ENCODE data around the gene ALDH1L1. TPM values are rescaled to one million over a fixed set of nuclear protein-coding genes. Genes with fewer than 3 reads are reported as not detected.

ALDH1L1 gene
- total RNA-seq, 1 donor from 2014 or later: 36.1 TPM

GRCh38 chr3:126208182-126208581, 27.8 kb upstream of the ALDH1L1 start:
- H3K27ac ChIP-seq: peak overlapping the region; percentile 86 to 87
- peaks cover 16 to 49% of the 10 kb centered on the region in 2 donors for H3K4me1 ChIP-seq
- H3K27me3 ChIP-seq: no peaks in the 10 kb centered on the region
- DNase-seq (ENCODE audit: low spot score in 2 of 2): no peak
- H3K4me3 ChIP-seq: no peak overlapping the region
- H3K36me3 ChIP-seq: no peaks in the 10 kb centered on the region
- no peaks in the 10 kb centered on the region for H3K9me3 ChIP-seq
- no peak for TF ChIP-seq CTCF (IDR thresholded peaks at IDR 0.05)
- intact Hi-C loops (cut with DNase I): loop anchor here (2.0 to 5.0 kb wide), 3 partner anchors 59 to 269 kb away; partner anchors contain the start of gene ZXDC

- Histone ChIP-seq H3K4me3 (no peak overlapping the region), H3K36me3 (no peaks in the 10 kb centered on the region), H3K27ac (peak overlapping the region; percentile 86 to 87), H3K4me1 (peaks cover 16 to 45% of the 10 kb centered on the region in 2 donors), H3K9me3 (no peaks in the 10 kb centered on the region), H3K27me3 (no peaks in the 10 kb centered on the region)
- intact Hi-C loops (cut with DNase I): loop anchor here (5.0 kb wide), 1 partner anchor 270 kb away; the partner anchor contains the start of gene ZXDC
- no peak for TF ChIP-seq CTCF (IDR thresholded peaks at IDR 0.05)
- no peak for DNase-seq (ENCODE audit: low spot score in 2 of 2)
Observed at GRCh38 chr3:126207166-126207565, 26.8 kb upstream of the ALDH1L1 start.

GRCh38 chr3:126205717-126206655, 25.6 kb upstream of the ALDH1L1 start:
- intact Hi-C loops (cut with DNase I): loop anchor here (1.0 to 5.0 kb wide), 2 partner anchors 25 to 271 kb away; partner anchors contain the start of gene ZXDC
- Histone ChIP-seq H3K4me3 (peak overlapping the region in 1 of 2 donors; percentile 16), H3K27me3 (no peaks in the 10 kb centered on the region), H3K27ac (peak overlapping the region; percentile 86 to 87), H3K36me3 (no peaks in the 10 kb centered on the region), H3K9me3 (no peaks in the 10 kb centered on the region), H3K4me1 (peaks cover 16 to 45% of the 10 kb centered on the region in 2 donors)
- TF ChIP-seq CTCF (IDR thresholded peaks at IDR 0.05): no peak
- peak in 1 of 2 donors; percentile 73 for DNase-seq (ENCODE audit: low spot score in 2 of 2)

GRCh38 chr3:126202680-126203079, 22.3 kb upstream of the ALDH1L1 start:
- no peak overlapping the region for H3K27ac ChIP-seq
- H3K9me3 ChIP-seq: no peaks in the 10 kb centered on the region
- no peaks in the 10 kb centered on the region for H3K36me3 ChIP-seq
- H3K4me1 ChIP-seq: peaks cover 9 to 25% of the 10 kb centered on the region in 2 donors
- H3K4me3 ChIP-seq: no peak overlapping the region
- DNase-seq (ENCODE audit: low spot score in 2 of 2): no peak
- TF ChIP-seq CTCF (IDR thresholded peaks at IDR 0.05): no peak
- intact Hi-C loops (cut with DNase I): no loop called here
- no peaks in the 10 kb centered on the region for H3K27me3 ChIP-seq

GRCh38 chr3:126202276-126202675, 21.9 kb upstream of the ALDH1L1 start:
- no peaks in the 10 kb centered on the region for H3K36me3 ChIP-seq
- no peaks in the 10 kb centered on the region for H3K27me3 ChIP-seq
- intact Hi-C loops (cut with DNase I): no loop called here
- H3K4me3 ChIP-seq: no peak overlapping the region
- H3K9me3 ChIP-seq: no peaks in the 10 kb centered on the region
- TF ChIP-seq CTCF (IDR thresholded peaks at IDR 0.05): no peak
- no peak overlapping the region for H3K27ac ChIP-seq
- peaks cover 7 to 21% of the 10 kb centered on the region in 2 donors for H3K4me1 ChIP-seq
- no peak for DNase-seq (ENCODE audit: low spot score in 2 of 2)

All from ascending aorta (tissue), 2 donors.